HG02588 (cell line): ENCODE measurements around the gene PPID.
"Not testable (repeated sequence)": the region's sequence is repeated elsewhere in the genome, so short reads cannot be mapped to it uniquely, and the experiment has no call there.

Experiments
- ATAC-seq: cut with Tn5 transposase; IDR thresholded peaks from one replicate; pipeline ENCODE4 v1.9.1; 2021; ENCODE audit warnings: mild to moderate bottlenecking, moderate library complexity; ENCODE audit not compliant: unreplicated experiment

Gene PPID

DNA sequence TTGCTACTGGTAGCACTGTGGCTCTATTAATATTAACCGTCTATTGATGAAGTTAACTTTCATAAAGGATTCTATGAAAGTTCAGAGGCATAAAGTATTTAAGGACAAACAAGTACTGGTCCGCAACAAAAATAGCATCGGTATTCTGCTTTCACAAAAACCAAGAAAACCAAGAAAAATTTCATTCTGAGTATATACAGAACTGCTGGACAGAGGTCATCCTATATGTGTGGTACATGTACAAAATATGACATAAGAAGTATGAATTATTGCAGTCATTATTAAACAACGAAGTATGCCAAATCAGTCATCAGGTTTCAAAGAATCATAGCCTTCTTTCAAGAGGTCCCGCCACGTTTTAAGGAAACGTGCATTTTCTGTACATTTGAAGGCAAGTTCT lies 53.9 kb downstream of the PPID start:
- ATAC-seq: no peak

DNA sequence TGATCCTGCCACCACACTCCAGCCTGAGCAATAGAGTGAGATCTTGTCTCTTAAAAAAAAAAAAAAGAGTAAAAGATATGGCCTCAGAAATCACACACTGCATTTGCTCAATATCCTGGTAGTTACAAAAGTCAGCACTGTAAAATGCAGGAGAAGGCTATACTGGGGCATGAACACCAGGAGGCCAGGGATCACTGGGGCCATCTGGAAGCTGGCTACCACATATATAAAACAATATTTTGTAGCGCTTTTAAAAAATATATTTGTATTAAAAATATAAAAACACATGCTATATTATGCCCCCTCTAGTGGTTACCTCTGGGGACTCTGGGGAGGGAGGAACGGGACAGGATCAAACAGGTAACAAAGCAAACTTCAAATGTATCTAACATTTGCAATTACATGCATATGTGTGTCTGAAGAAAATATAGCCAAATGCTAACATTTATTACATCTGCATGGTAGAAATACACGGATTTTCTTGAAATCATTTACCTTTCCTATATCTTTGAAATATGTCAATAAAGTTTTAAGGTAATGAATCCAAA lies 55.5 kb downstream of the PPID start:
- no peak for ATAC-seq

- ATAC-seq: no peak
These were observed 56.3 kb downstream of the PPID start for GRCh38 chr4:158666892-158667291.

DNA sequence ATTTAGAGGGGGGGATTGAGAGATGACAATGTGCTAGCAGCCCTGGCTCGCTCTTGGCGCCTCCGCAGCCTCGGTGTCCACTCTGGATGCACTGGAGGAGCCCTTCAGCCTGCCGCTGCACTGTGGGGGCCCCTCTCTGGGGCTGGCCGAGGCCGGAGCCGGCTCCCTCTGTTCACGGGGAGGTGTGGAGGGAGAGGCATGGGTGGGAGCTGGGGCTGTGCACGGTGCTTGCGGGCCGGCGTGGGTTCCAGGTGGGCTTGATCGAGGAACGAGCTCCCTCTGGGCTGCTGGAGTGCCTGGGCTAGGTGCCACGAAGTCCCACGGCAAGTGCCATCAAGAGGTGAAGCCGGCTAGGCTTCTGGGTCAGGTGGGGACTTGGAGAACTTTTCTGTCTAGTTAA lies 58.4 kb downstream of the PPID start:
- no peak for ATAC-seq

DNA sequence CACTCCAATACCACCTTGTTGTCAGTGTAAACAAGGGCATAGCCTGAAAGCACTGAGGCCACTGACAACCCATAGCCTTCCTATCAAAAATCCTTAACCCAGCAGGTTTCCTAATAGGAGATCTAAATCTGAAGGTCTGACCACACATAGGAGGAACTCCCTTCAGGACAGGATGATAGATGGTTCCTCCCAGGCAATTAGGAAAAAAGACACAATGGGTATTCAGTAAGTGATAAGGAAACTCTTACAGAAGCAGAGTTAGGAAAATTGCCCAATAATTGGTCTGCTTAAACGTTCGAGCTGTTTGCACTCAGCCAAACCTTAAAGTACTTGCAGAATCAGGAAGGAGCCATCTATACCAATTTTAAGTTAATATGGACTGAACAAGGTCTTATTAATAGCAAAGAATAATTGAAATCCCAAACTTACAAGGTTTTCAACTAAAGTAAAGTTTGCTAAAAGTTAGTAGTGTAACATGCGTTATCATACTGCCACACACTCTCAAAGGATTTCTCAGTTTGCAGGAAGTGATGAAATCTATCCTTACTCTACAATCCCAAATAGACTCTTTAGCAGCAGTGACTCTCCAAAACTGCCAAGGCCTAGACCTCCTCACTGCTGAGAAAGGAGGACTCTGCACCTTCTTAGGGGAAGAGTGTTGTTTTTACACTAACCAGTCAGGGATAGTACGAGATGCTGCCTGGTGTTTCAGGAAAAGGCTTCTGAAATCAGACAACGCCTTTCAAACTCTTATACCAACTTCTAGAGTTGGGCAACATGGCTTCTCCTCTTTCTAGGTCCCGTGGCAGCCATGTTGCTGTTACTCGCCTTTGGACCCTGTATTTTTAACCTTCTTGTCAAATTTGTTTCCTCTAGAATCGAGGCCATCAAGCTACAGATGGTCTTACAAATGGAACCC lies 59.2 kb downstream of the PPID start:
- not testable (repeated sequence) for ATAC-seq

DNA sequence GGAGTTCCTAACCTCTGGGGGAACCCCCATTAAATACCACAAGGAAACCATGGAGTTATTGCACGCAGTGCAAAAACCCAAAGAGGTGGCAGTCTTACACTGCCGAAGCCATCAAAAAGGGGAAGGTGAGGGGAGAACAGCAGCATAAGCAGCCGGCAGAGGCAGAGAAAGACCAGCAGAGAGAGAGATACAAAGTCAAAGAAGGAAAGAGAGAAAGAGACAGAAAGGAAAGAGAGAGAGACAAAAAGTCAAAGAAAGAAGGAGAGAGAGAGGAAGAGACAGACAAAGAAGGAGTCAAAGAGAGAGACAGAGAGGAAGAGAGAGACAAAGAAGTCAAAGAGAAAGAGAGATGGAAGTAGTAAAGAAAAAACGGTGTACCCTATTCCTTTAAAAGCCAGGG lies 59.9 kb downstream of the PPID start:
- ATAC-seq: not testable (repeated sequence)
